ENCODE measurements around the gene POR.
A peak's percentile ranks its signal among the peaks of the same experiment; 100 is the strongest.

The POR gene

GRCh38 chr7:75916685-75917634 is 2.0 kb downstream of the POR start:
- DNase-seq (ENCODE audit: low read depth) = no peak

GRCh38 chr7:75920431-75921161 is 5.6 kb downstream of the POR start:
- DNase-seq (ENCODE audit: low read depth) = peak; percentile 31

- no peak for DNase-seq (ENCODE audit: low read depth)
These were observed 6.5 kb downstream of the POR start for GRCh38 chr7:75921479-75921878.

GRCh38 chr7:75922966-75923603 is 8.1 kb downstream of the POR start:
- no peak for DNase-seq (ENCODE audit: low read depth)

- no peak for DNase-seq (ENCODE audit: low read depth)
These were observed 9.3 kb downstream of the POR start for GRCh38 chr7:75924256-75924655.

- no peak for DNase-seq (ENCODE audit: low read depth)
These were observed 9.9 kb downstream of the POR start for GRCh38 chr7:75924889-75925288.

- no peak for DNase-seq (ENCODE audit: low read depth)
These were observed 10.9 kb downstream of the POR start for GRCh38 chr7:75925717-75926435.

- DNase-seq (ENCODE audit: low read depth) = no peak
These were observed 13.6 kb downstream of the POR start for GRCh38 chr7:75928568-75928914.

- DNase-seq (ENCODE audit: low read depth) = no peak
These were observed 16.7 kb downstream of the POR start for GRCh38 chr7:75931680-75932079.

- DNase-seq (ENCODE audit: low read depth) = no peak
These were observed 23.2 kb downstream of the POR start for GRCh38 chr7:75937958-75938786.

- DNase-seq (ENCODE audit: low read depth) = no peak
These were observed 24.0 kb downstream of the POR start for GRCh38 chr7:75938921-75939320.

GRCh38 chr7:75943864-75944263 is 28.9 kb downstream of the POR start:
- DNase-seq (ENCODE audit: low read depth) = no peak

- DNase-seq (ENCODE audit: low read depth) = no peak
These were observed 29.6 kb downstream of the POR start for GRCh38 chr7:75944507-75944906.

- no peak for DNase-seq (ENCODE audit: low read depth)
These were observed 30.6 kb downstream of the POR start for GRCh38 chr7:75945297-75946168.

GRCh38 chr7:75946207-75946855 is 31.4 kb downstream of the POR start:
- no peak for DNase-seq (ENCODE audit: low read depth)

GRCh38 chr7:75948179-75948578 is 33.2 kb downstream of the POR start:
- DNase-seq (ENCODE audit: low read depth) = no peak

GRCh38 chr7:75950111-75950681 is 35.2 kb downstream of the POR start:
- DNase-seq (ENCODE audit: low read depth) = no peak

- no peak for DNase-seq (ENCODE audit: low read depth)
These were observed 36.6 kb downstream of the POR start for GRCh38 chr7:75951506-75951905.

- DNase-seq (ENCODE audit: low read depth) = no peak
These were observed 38.5 kb downstream of the POR start for GRCh38 chr7:75953431-75953830.
